Endometrial microvascular endothelial cells (primary cell): ENCODE results near the gene CCDC63. TPM values are rescaled to one million over a fixed set of nuclear protein-coding genes. Genes with fewer than 3 reads are reported as not detected.

Experiments
- in situ Hi-C: cut with HindIII; loops from 2 replicates; pipeline ENCODE4 v1.10.0; 2017; ENCODE audit warnings: low sequenced_read_pairs, low pct_unique_long_range_greater_than_20kb; ENCODE audit errors: inconsistent ontology term
- total RNA-seq: library from RNA; depleted of rRNA; stranded (reverse); fragments of >200 nt; gene quantifications from one replicate; pipeline ENCODE4 v1.2.3, GENCODE V29; 2015; ENCODE audit errors: inconsistent ontology term

CCDC63 gene
- total RNA-seq, 1 donor from 2014 or later: not detected

DNA sequence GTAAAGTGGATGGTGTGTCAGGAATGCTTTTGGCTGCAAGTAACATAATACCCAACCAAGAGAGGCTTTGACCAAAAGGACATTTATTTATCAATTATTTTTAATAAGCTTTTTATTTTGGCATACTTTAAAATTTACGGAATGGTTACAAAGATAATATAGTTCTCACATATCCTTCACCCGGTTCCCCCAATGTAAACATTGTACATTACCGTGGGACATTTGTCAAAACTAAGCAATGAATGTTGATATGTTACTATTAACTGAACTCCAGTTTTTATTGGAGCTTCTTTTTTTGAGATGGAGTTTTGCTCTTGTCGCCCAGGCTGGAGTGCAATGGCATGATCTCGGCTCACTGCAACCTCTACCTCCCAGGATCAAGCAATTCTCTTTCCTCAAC is 23.0 kb downstream of the CCDC63 start:
- in situ Hi-C loops: no loop called here

DNA sequence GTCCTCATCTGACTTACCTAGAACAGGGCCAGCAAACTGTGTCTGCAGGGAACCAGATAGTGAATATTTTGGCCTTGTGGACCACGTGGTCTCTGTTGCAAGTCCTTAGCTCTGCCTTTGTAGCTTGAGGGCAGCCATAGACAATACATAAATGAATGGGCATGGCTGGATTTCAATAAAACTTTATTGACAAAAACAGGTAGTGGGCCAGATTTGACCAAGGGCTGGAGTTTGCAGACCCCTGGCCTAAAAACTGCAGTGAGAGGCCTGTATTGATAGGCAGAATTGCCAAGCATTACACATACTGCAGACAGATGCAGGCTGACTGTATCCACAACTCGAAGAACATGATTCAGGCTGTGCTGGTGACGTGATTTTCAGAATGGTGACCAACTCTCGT is 25.3 kb downstream of the CCDC63 start:
- in situ Hi-C loops: no loop called here

- in situ Hi-C loops: no loop called here
Observed at GRCh38 chr12:110874351-110874750, 27.6 kb downstream of the CCDC63 start.

DNA sequence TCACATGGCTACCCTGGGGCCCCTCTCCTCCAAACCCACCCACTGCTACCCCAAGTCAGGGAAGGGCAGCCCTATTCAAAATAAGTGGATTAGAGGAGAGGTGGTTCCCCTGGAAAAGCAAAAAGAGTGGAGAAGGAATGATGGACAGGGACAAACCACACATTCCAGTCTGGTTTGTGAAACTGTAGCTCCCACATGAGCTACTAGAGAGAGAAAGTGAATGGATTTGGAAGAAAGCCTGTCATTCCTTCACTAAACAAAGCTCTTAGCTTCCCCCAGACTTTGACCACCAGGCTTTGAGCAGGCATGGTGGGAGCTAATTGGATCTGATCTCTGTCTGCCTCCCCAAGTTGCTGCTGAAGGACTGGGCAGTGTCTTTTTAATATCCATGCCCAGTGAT is 28.0 kb downstream of the CCDC63 start:
- in situ Hi-C loops: no loop called here

GRCh38 chr12:110880651-110881050 is 33.9 kb downstream of the CCDC63 start:
- in situ Hi-C loops: no loop called here

DNA sequence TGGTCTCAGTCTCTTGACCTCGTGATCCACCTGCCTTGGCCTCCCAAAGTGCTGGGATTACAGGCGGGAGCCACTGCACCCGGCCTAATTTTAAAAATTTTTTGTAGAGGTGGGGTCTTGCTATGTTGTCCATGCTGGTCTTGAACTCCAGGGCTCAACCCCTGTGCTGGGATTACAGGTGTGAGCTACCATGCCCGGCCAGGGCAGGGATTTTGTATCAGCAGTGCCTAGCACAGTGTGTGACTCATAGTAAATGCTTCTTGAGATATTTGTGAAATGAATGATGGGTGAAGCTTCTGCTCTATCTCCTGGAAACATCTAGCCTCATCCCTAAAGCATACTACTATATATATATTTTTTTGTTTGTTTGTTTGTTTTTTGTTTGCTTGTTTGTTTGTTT is 36.5 kb downstream of the CCDC63 start:
- in situ Hi-C loops: no loop called here

DNA sequence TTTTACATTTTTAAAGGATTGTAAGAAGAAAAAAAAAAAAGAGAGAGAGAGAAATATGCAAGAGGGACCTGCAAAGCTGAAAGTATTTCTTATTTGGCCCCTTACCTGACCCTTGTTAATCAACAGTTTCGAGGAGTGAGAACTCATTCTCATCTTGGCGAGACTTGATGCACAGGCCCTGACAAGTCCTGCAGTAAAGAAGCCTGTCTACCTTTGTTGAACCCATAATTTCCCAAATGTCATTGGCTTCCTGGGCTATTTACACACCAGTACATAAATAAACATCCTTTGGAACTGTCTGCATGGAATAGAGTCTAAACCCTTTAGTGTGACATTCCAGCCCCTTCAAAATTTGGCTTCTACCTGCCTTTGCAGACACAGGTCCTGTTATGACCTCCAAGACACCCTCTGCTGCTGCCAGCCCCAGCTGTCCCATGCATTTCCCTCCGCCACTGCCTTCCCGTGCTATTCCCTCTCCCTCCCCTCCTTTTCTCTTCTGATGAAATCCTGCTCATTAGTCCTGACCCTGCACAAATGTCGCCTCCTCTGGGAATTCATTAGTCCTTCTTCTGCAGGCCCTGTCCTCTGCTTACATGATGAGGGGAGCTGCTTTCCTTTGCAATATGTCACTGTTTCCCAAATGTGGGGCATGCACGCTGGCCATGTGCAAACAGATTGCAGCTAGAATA is 38.5 kb downstream of the CCDC63 start:
- in situ Hi-C loops: no loop called here

DNA sequence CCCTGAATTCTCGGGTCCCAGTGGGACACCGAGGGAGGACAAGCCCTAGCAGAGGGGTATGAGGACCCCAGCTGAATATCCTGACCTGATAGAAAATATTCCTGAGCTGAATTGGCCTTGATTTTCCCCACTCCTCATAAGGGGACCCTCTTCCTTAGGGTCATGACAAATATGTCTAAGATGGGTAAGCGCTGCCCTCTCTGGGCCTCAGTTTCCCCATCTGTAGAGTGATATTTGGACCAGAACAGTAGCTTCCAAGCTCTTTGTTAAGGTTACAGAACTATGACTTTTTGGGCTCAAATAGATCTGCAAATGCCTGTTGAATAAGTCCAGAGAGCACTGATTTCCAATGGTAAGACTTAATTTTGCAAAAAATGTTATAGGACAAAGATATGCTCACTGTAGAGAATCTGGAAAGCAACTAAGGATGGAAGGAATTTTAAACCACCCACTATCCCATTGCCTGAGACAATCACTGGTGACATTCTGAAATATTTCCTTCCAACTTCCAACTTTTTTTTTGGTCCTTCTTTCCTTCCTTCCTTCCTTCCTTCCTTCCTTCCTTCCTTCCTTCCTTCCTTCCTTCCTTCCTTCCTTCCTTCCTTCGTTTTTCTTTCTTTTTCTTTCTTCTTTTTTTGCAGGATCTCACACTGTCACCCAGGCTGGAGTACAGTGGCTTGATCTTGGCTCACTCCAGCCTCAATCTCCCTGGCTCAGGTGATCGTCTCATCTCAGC is 41.6 kb downstream of the CCDC63 start:
- in situ Hi-C loops: no loop called here

DNA sequence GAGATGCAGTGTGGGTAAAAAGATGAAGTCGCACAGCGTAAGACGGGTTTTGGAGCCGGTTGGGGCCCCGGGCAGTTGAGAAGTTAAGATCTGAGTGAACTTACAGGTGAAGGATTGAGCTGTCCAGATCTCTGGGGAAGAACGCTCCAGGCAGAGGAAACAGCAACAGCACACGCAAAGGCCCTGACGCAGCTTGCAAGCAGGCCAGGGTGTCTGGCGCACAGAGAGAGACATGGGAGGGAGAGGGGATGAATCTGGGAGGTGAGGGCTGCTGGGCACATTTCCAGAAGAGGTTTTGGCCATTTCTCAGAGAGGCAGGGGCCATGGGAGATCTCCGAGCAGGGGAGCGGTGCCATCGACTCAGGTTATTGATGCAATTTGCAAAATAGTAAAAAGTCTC is 42.6 kb downstream of the CCDC63 start:
- in situ Hi-C loops: no loop called here

- in situ Hi-C loops: no loop called here
Observed at GRCh38 chr12:110893956-110894355, 47.2 kb downstream of the CCDC63 start.

DNA sequence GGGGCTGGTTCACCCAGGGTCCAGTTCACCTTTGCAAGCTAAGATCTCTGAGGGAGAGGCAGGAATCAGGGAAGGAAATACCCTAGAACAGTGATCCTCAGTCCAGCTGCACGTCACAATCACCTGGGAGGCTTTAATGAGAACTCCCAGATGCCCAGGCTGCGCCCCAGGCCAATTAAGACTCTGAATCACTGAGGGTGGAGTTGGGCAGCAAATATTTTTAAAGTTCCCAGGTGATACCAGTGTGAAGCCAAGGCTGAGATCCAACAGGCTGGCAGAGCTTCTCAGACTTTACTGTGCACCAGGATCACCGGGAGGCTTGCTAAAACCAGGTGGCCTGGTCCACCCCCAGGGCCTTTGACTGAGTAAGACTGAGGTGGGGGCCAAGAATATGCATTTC is 49.8 kb downstream of the CCDC63 start:
- in situ Hi-C loops: no loop called here

GRCh38 chr12:110901401-110901800 is 54.6 kb downstream of the CCDC63 start:
- in situ Hi-C loops: no loop called here

GRCh38 chr12:110903511-110903910 is 56.7 kb downstream of the CCDC63 start:
- in situ Hi-C loops: no loop called here

DNA sequence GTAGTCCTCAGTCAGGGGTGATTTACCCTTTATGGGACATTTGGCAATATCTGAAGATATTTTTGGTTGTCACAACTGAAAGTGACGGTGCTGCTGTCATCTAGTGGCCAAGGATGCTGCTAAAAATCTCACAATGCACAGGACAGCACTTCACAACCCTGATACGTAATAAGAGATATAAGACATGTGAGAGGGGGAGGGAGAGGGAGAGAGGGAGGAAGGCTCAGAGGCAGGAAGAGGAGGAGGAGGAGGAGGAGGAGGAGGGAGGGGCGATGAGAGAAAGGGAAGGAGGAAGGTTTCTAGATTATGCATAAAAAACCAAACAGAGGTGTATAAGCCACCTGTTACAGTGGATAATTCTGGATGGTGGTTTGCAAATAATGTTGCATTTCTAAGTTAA is 59.3 kb downstream of the CCDC63 start:
- in situ Hi-C loops: no loop called here

GRCh38 chr12:110906516-110906915 is 59.7 kb downstream of the CCDC63 start:
- in situ Hi-C loops: no loop called here

- in situ Hi-C loops: no loop called here
Observed at GRCh38 chr12:110906985-110907384, 60.2 kb downstream of the CCDC63 start.

DNA sequence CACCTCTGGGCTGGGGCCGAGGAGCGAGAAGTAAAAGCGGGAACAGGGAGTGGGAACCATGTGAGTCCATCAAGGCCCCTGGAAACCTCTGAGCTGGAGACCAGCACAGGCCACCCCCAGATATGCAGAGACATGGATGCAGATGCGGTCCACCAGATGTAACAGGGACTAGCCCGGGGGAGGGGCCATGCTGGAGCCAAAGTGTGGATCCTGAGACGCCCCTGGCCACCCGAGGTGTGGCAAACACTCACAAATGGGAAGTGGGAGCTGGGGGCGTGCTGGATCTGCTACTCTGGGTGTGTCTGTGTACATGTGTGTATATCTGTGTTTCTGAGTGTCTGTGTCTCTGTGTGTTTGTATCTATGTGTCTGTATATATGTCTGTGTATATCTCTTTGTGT is 60.8 kb downstream of the CCDC63 start:
- in situ Hi-C loops: no loop called here

DNA sequence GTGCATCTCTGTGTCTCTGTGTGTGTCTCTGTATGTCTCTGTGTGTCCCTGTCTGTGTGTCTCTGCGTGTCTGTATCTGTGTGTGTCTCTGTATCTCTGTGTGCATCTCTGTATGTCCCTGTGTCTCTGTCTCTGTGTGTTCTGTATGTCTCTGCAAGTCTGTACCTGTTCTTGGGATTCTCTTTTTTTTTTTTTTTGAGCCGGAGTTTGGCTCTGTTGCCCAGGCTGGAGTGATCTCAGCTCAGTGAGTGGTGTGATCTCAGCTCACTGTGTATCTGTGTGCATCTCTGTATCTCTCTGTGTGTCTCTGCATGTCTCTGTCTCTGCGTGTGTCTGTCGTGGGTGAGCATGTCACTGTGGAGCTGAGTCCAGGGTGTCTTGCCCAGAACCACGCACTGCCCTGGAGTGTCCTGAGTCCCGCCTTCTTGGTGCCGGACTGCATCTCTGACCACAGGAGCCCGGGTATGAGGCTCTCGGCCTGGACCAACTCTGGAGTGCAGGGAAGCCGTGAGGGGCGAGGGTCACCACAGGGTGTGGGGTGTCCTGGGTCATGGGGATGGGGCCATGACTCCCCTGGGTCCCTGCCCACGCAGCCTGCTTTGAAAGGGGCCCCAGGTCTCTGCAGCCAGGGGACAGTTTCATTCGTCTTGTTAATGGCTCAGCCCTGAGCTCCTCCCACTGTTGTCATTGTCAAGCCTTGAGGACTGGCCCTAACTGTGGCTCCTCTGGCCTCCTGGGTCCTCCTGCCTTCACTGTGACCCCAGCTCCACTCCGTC is 61.8 kb downstream of the CCDC63 start:
- in situ Hi-C loops: no loop called here

- in situ Hi-C loops: no loop called here
Observed at GRCh38 chr12:110912263-110912662, 65.5 kb downstream of the CCDC63 start.
